ENCODE data around the gene BAAT. TPM values are rescaled to one million over a fixed set of nuclear protein-coding genes. Genes with fewer than 3 reads are reported as not detected.

The BAAT gene
- total RNA-seq, 1 experiment from 2014 or later: 0.25 TPM

- Histone ChIP-seq H3K9me2 (ENCODE audit: insufficient read depth) (no peaks in the 10 kb centered on the region), H3K27ac (ENCODE audit: low read depth, low read length) (no peak overlapping the region), H3K9ac (ENCODE audit: low read length) (no peak overlapping the region), H4K20me1 (ENCODE audit: insufficient read depth) (no peaks in the 10 kb centered on the region), H3K27me3 (ENCODE audit: insufficient read depth, low read length) (no peaks in the 10 kb centered on the region), H3K4me2 (ENCODE audit: low read length) (no peak overlapping the region), H2AFZ (ENCODE audit: low read depth, low read length, poor library complexity, severe bottlenecking) (no peak overlapping the region), H3K79me2 (ENCODE audit: insufficient read depth, low read length) (no peaks in the 10 kb centered on the region), H3K9me3 (ENCODE audit: control insufficient read depth in 1 of 2, insufficient read depth in 1 of 2, low read depth in 1 of 2, low read length in 2 of 2) (no peaks in the 10 kb centered on the region), H3K4me3 (replicated peaks in 1 of 2; ENCODE audit: low read depth in 1 of 2, low read length in 2 of 2) (no peak overlapping the region), H3K4me1 (ENCODE audit: control insufficient read depth in 1 of 2, insufficient read depth in 2 of 2, low read length in 2 of 2) (peaks cover 8 to 12% of the 10 kb centered on the region in 2 experiments; a peak in 3 of 4 replicates), H3K36me3 (ENCODE audit: control insufficient read depth in 1 of 2, insufficient read depth in 2 of 2, low read length in 2 of 2) (no peaks in the 10 kb centered on the region)
- RAD21 ChIA-PET (ENCODE audit: low non-redundant PET in 1 of 2, low total read pairs in 2 of 2, uncharacterized antibody in 2 of 2, unreplicated experiment in 2 of 2): no interaction called here
- no TSS peak for BruUV-seq (replicated peaks)
- intact Hi-C loops (cut with micrococcal nuclease): no loop called here
- DNase-seq (ENCODE audit: low read depth, low spot score) (no peak), ATAC-seq (no peak)
- POLR2A ChIA-PET: no interaction called here
- TF ChIP-seq JUND (IDR thresholded peaks at IDR 0.05) (no peak), SIN3A (IDR thresholded peaks at IDR 0.05; ENCODE audit: low read depth) (no peak), ELF1 (IDR thresholded peaks at IDR 0.05; ENCODE audit: borderline replicate concordance, low read depth) (no peak), YY1 (IDR thresholded peaks at IDR 0.05; ENCODE audit: extremely low read depth, insufficient replicate concordance, low read depth, low read length) (no peak), RAD21 (IDR thresholded peaks at IDR 0.05; ENCODE audit: low read depth) (no peak), POLR2A (IDR thresholded peaks at IDR 0.05; ENCODE audit: borderline replicate concordance, extremely low read depth, insufficient read depth, insufficient read length) (no peak), CEBPB (IDR thresholded peaks at IDR 0.05; ENCODE audit: low read depth) (no peak), REST (IDR thresholded peaks at IDR 0.05; ENCODE audit: low read depth) (no peak), CBX3 (IDR thresholded peaks at IDR 0.05; ENCODE audit: low read depth) (no peak), SP1 (IDR thresholded peaks at IDR 0.05; ENCODE audit: low read depth) (no peak), FOSL1 (IDR thresholded peaks at IDR 0.05; ENCODE audit: low read depth) (no peak), EZH2phosphoT487 (IDR thresholded peaks at IDR 0.05; ENCODE audit: borderline replicate concordance) (no peak), MAX (IDR thresholded peaks at IDR 0.05) (no peak), CTCF (IDR thresholded peaks at IDR 0.05 in 2 of 3, conservative IDR thresholded peaks at IDR 0.05 in 1 of 3; ENCODE audit: borderline replicate concordance in 1 of 3, insufficient read depth in 1 of 3, low read depth in 2 of 3, low read length in 2 of 3) (no peak), POLR2AphosphoS5 (IDR thresholded peaks at IDR 0.05; ENCODE audit: low read depth, low read length) (no peak), EGR1 (IDR thresholded peaks at IDR 0.05; ENCODE audit: low read depth) (no peak)
- TF ChIP-seq, protein P1, sequence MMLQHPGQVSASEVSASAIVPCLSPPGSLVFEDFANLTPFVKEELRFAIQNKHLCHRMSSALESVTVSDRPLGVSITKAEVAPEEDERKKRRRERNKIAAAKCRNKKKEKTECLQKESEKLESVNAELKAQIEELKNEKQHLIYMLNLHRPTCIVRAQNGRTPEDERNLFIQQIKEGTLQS (IDR thresholded peaks at IDR 0.05): no peak
- TF ChIP-seq, protein P2, sequence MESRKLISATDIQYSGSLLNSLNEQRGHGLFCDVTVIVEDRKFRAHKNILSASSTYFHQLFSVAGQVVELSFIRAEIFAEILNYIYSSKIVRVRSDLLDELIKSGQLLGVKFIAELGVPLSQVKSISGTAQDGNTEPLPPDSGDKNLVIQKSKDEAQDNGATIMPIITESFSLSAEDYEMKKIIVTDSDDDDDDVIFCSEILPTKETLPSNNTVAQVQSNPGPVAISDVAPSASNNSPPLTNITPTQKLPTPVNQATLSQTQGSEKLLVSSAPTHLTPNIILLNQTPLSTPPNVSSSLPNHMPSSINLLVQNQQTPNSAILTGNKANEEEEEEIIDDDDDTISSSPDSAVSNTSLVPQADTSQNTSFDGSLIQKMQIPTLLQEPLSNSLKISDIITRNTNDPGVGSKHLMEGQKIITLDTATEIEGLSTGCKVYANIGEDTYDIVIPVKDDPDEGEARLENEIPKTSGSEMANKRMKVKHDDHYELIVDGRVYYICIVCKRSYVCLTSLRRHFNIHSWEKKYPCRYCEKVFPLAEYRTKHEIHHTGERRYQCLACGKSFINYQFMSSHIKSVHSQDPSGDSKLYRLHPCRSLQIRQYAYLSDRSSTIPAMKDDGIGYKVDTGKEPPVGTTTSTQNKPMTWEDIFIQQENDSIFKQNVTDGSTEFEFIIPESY (IDR thresholded peaks at IDR 0.05; ENCODE audit: extremely low read depth, insufficient replicate concordance, low read length): no peak
- CTCF ChIA-PET: no interaction called here
Measured at GRCh38 chr9:101369884-101370531, 14.8 kb downstream of the BAAT start.
